Fibroblast of the conjunctiva (primary cell): ENCODE results near the gene C9.
"Not testable (repeated sequence)": the region's sequence is repeated elsewhere in the genome, so short reads cannot be mapped to it uniquely, and the experiment has no call there.

Experiments used
- DNase-seq: peaks from one replicate; pipeline ENCODE4 v3.0.0-alpha.2; 2010; ENCODE audit warnings: low read depth

C9 gene

DNA sequence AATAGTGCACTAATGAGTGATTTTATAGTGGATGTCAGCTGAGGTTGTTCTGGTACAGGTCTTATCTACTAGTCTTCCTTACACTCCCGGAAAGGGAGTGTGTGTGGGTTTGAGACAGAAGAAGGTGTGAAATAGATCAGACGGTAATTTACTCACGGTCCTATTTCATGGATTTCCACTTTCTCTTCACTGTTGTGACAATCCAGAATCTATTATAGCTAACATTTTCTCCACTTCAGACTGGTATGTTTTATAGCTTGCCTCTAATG is 7.0 kb upstream of the C9 start:
- DNase-seq, result no peak

DNA sequence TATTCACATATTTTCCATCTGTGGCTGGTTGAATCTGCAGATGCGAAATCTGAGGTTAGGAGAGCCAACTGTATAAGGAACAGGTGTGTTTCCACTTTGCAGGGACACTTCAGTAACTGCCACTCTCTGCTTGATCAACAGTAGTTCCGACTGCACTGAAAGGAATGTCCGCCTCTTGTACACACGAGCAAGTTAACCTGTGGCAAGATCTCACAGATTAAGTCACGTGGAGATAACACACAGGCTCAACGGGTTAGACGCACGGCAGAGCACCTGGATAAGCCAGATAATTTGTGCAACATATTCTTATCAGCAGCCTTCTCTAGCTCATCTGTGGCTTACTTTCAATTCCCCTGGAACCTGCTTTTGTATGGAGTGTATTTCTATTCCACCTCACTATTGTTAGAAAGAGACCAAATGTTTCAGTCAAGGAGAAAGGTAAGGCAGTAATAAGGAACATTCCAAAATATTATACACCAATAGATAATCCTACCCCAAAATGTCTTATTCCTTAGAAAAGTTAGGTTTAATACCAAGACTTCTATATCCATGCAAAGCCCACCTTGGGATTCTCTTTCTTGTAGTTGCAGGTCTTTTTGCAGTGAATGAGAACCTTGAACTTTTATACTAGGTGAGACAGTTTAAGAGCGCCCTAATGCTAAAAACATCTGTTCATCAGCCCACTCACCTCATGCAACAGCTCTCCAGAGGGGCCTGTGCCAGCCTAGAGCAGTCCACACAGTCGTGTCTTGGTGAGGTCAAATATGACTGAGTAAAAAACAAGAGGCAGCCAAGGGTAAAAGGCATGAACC is 6.5 kb upstream of the C9 start:
- no peak for DNase-seq

DNA sequence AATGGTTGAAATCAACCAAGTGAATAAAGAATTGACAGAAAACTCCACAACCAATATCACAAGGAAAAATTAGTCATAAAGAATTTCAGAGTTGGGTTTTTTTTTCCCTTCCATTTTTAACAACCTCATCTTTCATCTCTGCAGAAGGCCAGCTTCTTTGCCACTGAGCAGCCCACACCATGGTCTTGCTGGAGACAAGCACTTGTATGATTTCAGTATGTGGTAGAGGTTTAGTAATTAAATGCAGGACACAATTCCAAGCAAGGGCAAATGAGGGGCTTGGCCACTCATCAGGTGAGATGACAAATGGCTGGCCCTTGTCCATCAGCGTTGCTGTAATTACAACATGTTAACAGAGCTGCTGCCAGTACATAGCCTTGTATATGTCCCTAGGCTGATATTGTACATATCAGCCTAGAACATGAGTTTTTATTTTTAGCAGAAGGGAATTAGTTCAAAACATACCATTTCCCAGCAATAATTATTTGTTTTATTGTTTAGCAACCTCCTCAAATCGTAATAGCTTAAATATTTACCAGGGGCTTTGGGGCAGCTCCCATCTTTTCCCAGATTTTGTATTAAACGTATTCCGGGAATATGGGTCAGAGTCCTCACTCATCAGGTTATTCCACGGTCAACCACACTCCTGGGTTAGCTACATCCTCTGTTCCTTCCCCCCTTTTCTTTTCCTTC is 5.0 kb upstream of the C9 start:
- no peak for DNase-seq

DNA sequence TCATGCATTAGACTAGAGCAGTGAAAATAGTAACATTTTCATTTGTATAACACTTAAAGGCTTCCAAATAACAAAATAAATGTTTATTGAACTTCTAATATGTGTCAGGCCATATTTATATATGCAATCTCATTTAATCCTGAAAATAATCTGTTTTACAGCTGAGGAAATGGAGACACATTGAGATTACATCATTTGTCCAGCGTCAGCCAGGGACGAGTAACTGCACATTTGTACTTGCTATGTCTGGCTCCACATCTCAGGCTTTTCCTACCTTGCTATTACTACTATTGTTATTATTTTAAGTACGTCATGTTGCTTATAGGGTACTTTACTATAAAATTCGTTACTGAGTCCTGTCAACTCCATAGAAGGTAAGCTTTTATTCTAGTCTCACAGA is 3.8 kb upstream of the C9 start:
- DNase-seq, result no peak

DNA sequence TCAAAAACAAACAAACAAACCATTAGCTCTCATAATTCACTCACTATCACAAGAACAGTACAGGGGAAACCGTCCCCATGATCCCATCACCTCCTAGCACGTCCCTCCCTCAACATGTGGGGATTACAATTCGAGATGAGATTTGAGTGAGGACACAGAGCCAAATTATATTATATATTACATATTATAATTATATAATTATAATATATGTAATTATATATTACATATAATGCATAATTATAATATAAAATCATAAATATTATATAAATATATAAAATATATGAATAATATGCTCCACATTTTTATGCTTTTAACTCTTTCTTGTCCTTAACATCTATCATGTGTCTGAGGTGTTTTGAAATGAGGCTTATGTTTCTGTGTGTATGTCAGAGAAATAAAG is 3.4 kb upstream of the C9 start:
- no peak for DNase-seq

DNA sequence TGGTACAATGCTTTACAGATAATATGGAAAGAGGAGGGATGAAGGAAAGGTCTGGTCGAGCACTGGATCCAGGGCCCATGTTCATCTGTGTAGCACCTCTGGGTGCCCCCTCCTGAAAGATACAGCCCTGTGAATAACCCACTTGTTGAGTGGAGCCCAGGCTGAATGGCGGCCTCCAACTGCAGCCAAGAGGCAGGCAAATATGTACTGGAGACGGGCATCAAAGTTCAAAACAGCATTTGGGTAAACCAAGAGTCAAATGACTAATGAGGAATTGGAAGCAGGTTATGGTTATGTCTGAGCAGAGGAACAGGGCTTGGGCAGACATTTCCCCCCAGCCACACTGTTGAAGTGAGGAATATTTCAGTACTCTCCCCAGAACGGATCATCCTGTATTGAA is 1.1 kb downstream of the C9 start:
- DNase-seq, result no peak

DNA sequence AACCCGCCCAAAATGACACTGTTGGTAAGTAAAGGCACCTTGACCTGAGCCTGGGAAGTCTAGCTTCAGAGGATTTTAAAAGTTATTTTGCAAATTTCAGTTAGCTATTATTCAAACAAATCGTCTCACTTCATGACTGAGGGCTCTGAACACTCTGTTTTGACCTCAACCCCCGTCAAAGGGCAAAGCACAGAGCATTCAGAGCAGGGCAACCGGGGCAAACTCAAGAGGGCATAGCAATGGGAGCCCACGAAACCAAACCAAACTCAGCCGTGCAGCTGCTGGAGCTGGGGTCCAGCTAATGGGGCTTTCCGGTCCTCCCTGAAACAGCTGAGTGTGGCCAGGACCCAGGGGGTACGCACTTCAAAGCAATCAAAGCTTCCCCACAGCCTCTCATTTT is 1.6 kb downstream of the C9 start:
- no peak for DNase-seq

DNA sequence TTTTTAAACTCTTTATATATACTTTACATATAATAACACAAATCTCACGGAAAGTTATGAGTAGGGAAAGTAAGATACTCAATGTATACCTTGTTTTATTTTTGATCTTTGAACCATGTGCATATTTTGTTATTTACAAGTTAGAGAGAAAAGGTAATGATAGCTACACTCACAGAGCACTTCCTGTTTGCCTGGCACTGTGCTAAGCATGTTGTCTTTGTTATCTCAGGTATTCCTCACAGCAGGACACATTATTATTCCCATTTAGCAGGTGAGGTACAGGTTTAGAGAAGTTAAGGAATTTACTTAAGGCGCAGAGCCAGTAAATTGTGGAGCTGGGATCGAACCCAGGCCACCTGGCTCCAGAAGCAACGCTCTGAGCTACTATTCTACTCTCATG is 3.0 kb downstream of the C9 start:
- DNase-seq, result no peak

DNA sequence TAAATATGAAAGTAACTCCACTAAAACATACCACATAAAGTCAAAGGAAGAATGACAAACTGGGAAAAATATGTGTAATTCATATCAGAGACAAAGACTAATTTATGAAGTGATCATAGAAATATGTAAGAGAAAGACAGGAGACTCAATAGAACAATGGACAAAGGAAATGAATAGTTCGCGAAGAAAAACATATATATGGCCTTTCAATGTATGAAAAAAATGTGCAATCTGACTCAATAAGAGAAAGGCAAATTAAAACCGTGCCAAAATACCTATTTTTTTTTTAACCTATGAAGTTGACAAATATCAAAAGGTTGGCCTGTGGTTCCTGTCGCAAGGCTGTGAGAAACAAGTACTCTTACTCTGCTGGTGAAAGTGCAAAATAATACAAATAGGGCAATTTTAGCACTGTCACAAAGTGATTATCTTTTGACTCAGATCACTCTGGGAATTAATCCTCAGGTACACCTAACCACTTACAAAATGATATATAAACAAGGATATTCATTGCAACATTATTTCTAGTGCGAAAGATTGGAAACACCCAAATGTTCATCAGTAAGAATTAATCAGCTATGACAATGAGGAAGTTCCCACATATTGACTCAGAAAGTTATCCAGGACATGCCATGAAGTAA is 3.7 kb downstream of the C9 start:
- DNase-seq, result no peak

DNA sequence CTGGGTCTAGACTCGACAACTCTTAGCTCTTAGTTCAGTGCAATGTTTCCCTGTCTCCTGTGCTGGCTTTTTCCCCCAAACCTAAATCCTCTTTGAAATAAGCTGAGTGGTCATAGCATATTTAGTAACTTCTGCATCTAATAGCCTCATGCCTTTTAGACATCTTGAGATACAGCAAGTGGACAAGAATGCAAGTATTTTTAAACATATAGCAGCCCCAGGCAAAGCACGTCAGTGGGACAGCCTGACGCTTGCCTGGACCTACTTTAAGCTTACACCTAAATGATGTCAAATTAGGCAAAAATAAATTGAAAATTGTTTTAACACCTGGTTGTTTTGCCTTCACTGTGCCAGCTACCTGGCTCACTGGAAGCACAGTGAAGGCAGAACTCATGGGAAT is 8.0 kb downstream of the C9 start:
- DNase-seq, result no peak

DNA sequence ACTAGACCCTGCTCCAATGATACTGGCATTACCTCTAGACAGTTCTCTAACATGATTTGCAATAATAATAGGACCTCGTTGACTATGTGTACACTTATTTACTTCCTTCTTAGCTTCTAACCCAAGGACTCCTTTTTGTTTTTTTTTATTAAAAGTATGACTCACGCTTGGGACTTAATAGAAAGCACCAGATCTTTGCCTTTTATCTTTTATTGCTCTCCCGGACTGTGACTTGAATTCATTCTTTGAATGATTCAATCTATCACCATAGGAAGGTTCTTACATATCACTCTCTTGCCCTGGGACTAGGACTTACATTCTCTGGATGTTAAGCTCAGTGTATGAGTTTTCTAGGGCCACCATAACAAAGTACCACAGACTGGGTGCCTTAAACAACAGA is 9.0 kb downstream of the C9 start:
- DNase-seq, result no peak

DNA sequence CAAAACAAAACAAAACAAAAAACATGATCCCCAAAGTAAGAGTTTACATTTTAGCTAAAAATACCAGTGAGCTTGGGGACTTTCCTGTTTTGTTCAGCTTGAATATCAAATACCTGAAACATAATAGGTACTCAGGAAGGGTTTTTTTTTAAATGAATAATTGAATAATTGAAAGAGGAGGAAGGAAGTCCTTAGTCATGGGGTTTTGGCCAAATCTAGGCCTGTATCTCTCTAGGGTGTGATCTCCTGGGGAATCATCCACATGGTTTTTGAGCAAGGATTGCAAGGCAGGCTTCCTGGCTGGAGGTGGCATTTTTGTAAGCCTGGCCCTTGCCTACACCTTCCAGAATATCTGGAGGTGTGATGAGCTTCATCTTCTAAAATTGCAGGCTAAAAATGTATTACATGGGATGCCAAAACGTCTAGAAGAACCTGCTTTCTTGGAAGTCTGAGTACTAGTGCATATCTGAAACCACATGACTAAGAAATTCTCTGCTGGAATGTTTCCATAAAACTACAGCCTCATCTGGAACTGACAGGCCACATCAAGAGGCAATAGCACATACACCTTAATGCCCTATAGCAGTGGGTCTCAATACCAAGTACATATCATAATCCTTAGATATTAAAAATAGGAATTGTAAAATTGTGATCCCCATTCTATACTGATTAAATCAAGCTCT is 10.4 kb downstream of the C9 start:
- DNase-seq, result no peak

DNA sequence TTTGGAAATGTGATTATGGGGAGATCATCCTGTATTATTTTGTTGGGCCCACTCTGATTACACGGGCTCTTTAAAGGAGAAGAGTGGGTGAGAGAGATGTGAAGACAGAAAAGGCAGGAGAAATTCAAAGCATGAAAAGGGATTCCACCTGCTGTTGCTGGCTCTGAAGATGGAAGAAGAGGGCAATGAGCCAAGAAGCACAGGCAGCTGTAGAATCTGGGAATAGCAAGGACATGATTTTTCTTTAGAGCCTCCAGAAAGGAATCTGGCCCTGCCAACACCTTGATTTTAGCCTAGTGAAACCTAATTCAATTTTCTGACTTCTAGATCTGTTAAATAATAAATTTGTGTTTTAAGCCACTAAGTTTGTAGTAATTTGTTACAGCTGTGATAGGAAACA is 11.3 kb downstream of the C9 start:
- DNase-seq, result no peak

DNA sequence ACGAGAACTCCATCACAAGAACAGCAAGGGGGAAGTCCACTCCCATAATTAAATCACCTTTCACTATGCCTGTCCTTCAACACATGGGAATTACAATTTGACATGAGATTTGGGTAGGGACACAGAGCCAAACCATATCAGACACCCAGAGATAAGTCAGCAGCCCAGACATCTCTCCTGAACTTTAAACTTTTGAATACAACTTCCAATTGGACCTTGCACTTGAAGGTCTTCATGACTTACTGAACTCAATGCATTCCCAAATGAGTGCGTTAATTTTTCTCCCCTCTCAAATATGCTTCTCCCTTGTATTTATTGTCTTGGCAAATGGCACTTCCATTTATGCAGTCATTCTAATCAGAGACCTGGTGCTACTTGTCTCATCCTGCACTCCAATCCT is 12.1 kb downstream of the C9 start:
- no peak for DNase-seq

DNA sequence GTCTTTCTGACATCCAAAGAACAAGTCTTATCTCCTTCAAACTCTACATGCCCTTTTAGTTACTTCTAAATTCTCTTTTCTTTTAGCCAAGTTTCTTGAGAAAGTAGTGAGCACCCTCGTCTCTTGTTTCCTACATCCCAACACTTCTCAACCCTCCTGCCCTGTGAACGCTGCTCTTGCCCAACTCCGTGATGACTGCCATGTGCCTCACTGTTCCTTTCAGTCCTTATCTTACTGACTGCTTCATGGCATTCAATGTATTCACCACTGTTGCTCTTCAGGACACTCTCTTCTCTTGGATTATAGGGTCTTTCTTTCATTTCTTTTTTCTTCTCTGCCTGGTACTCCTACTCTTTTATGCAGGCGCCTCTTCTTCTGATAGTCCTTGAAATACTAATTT is 14.8 kb downstream of the C9 start:
- no peak for DNase-seq

DNA sequence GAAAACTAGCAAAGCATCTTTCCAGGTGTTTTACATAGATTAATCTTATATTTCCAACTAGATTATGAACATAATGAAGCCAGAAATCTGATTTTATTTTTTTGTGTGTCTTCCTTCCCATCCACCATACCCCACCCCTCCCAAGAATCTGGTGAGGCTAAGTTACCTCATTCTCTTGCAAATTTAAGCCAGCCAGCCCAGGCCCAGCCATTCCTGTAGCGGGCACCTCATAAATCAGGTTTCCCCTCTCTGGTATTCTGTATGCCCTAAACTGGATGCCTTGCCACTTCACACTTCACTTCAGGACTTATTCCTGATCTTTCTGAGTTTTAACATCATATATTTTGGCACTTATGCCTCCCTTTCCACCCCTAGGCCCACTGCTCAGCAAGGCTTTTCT is 21.8 kb downstream of the C9 start:
- DNase-seq, result no peak

DNA sequence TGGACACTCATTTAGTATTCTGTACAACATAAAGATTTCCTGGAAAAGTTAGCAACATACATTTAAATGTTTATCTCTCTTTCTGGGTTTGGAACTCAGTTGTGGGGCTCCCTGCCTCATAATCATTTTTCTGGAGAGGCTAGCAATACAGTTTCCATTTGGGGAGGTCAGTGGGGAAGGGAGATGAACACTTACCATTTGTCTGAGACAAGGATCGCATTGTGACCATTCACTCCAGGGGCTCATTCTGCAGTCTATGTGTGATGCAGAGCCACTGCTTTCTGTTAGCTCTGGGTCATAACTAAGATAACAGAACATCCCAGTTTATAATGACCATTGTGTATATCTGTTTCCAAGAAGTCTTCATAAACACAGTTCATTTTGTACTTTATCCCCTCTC is 22.4 kb downstream of the C9 start:
- DNase-seq, result no peak

DNA sequence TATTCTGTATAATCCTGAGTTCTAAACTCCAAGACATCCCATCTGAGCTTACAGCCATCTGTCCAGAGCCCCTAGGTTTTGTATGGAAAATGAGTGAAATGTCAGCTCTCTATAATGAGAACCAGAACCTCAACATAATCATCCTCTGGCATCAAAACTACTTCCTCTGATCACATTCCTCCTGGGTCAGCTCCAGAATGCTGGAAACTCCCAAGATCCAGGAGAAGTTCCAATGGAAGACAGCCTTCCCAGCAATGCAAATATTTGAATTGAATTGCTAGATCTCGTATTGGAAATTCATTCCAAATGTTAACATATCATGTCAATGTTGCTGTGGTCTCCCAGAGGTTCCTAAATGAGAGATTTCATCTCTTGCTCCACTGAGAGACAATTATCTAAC is 23.8 kb downstream of the C9 start:
- DNase-seq, result no peak

DNA sequence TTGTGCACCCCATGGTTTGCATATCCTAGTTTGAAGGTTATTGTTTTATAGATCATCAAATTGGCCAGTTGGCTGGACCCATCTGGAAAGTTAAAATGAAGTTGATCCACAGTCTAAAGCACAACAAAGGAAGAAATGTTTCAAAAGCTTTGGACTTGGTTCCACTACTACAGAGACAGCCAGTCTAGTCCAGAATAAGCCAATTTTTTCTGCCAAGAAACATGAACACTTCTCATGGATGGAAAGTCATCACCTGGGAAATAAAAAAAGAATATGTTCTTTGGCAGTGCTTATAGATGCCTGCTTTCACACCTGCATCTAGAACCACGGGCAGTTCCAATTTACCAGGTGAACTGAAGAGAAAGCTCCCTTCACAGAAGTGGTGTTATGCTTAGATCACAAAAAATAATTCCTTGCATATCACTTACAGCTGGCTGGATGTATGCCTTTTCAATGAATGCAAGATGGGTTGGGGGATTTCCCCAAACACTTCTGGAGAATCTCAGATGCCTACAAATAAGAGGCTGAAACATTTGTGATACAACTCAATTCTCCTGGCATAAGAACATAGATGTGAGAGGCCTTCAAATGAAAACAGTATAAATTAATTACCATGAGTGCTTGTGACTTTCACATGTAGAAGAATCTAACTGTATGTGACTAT is 26.9 kb downstream of the C9 start:
- no peak for DNase-seq

DNA sequence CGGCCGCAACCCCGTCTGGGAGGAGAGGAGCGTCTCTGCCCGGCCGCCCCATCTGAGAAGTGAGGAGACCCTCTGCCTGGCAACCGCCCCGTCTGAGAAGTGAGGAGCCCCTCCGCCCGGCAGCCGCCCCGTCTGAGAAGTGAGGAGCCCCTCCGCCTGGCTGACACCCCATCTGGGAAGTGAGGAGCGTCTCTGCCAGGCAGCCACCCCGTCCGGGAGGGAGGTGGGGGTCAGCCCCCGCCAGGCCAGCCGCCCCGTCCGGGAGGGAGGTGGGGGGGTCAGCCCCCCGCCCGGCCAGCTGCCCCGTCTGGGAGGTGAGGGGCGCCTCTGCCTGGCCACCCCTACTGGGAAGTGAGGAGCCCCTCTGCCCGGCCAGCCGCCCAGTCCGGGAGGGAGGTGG is 30.0 kb downstream of the C9 start:
- DNase-seq, result not testable (repeated sequence)

DNA sequence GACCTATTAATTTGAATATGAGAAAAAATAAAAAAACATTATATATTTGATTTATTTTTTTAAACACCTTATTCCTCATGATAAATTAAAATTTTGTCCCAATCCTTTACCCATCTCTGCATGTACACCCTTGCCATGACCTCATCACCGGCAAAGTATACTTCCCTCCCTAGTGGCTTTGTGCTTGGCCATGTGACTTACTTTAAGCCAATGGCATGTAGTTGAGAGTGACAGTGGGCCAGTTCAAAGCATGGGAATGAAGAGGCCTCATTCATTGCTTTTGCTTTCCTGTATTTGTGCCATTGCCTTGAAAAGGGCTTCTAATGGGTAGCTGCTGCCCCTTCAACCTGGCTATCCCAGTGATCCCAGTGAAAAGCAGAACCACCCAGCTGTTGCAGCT is 31.2 kb downstream of the C9 start:
- no peak for DNase-seq

DNA sequence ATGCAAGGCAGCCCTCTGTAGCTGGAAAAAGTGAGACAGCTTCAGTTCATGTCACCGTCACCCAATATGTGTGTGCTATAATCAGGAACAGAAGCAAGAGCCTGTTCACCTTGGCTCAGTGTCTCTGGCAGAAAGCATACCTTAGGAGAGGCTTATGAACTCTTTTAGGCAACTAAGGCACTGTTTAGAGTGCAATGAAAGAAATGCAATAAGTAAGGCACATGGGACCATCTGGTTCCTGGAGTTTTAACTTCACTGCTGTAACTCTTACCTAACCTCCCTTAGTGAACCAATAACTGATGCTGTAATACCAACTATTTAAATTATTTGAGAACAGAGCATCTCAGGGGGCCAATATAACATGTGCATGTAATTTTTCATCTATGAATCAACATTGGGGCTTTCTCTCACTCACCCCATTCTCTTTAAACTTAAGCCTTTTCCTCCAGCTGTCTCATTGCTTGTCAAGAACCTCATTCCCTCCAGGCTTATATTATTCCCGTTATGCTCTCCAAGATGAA is 32.4 kb downstream of the C9 start:
- DNase-seq, result peak; percentile 13
